Hepatocyte (in vitro differentiated cells): ENCODE results near the gene ZNF652.

ENCODE experiments used
- EZH2 ChIP-seq: fragments of 200-600 bp; sonication (generic); IDR thresholded peaks from 2 replicates; pipeline ENCODE4 v1.6.1; 2016; ENCODE audit warnings: antibody characterized with exemption, mild to moderate bottlenecking, borderline replicate concordance
- TF ChIP-seq, protein P1 (sequence below): fragments of 200-600 bp; sonication (generic); IDR thresholded peaks from 2 replicates; pipeline ENCODE4 v1.5.1; 2016; ENCODE audit warnings: antibody characterized with exemption, mild to moderate bottlenecking; ENCODE audit not compliant: poor library complexity

DNA sequence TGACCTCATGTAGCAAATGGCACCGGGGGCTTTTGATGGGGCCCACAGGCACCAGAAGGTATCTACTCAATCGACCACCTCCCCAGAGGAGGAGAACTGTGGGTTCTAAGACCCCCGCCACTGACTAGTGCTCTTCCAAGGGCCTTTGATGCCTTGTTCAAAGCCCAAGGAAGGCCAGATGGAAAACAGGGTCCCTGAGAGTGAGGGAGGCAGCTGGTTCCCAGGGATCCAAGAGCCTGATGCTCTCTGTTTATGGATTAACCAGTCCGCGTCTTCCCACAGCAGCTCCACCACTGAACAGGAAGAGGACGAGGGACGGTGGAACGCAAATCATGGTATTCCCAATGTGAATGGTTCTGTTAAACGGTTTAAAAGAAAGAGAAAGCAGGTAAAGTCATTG lies 45.0 kb upstream of the ZNF652 start:
- TF ChIP-seq, protein P1, sequence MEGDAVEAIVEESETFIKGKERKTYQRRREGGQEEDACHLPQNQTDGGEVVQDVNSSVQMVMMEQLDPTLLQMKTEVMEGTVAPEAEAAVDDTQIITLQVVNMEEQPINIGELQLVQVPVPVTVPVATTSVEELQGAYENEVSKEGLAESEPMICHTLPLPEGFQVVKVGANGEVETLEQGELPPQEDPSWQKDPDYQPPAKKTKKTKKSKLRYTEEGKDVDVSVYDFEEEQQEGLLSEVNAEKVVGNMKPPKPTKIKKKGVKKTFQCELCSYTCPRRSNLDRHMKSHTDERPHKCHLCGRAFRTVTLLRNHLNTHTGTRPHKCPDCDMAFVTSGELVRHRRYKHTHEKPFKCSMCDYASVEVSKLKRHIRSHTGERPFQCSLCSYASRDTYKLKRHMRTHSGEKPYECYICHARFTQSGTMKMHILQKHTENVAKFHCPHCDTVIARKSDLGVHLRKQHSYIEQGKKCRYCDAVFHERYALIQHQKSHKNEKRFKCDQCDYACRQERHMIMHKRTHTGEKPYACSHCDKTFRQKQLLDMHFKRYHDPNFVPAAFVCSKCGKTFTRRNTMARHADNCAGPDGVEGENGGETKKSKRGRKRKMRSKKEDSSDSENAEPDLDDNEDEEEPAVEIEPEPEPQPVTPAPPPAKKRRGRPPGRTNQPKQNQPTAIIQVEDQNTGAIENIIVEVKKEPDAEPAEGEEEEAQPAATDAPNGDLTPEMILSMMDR: no peak
- TF ChIP-seq EZH2: no peak
